Measurements from ENCODE around the gene COL27A1. TPM values are rescaled to one million over a fixed set of nuclear protein-coding genes. Genes with fewer than 3 reads are reported as not detected.

COL27A1 gene
- total and polyA plus RNA-seq, 7 donors = 1.4 to 13.3 (median 4.3) TPM

GRCh38 chr9:114166614-114167572 is 11.6 kb downstream of the COL27A1 start:
- Histone ChIP-seq H3K4me3 (no peak overlapping the region), H3K4me1 (peaks cover 0 to 23% (median 14%) of the 10 kb centered on the region in 4 donors), H3K9me3 (no peaks in the 10 kb centered on the region), H3K36me3 (no peaks in the 10 kb centered on the region), H3K27me3 (no peaks in the 10 kb centered on the region), H3K27ac (no peak overlapping the region)
- TF ChIP-seq POLR2AphosphoS5 (IDR thresholded peaks at IDR 0.05) (no peak), EP300 (IDR thresholded peaks at IDR 0.05) (no peak), POLR2A (IDR thresholded peaks at IDR 0.05) (no peak), CTCF (IDR thresholded peaks at IDR 0.05) (no peak)
- 82 to 83% methylated on average over 8 of the region's 8 CpGs for WGBS, 2 donors
- intact Hi-C loops (cut with DNase I) = no loop called here
- no peak for DNase-seq

DNA sequence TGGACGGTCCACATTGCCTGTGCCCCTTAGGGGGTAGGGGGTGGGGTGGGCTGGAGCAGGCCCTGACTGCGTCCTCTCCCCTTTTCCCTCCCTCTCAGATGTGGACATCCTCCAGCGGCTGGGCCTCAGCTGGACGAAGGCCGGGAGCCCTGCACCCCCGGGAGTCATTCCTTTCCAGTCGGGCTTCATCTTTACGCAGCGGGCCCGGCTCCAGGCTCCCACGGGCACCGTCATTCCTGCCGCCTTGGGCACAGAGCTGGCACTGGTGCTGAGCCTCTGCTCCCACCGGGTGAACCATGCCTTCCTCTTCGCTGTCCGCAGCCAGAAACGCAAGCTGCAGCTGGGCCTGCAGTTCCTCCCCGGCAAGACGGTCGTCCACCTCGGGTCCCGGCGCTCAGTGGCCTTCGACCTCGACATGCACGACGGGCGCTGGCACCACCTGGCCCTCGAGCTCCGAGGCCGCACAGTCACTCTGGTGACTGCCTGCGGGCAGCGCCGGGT is 12.3 kb downstream of the COL27A1 start:
- peaks cover 0 to 26% (median 17%) of the 10 kb centered on the region in 4 donors for H3K4me1 ChIP-seq
- H3K9me3 ChIP-seq = no peaks in the 10 kb centered on the region
- H3K27ac ChIP-seq = no peak overlapping the region
- H3K4me3 ChIP-seq = no peak overlapping the region
- DNase-seq = no peak
- WGBS, 2 donors = 87 to 90% methylated on average over 34 of the region's 34 CpGs
- intact Hi-C loops (cut with DNase I) = no loop called here
- H3K36me3 ChIP-seq = no peaks in the 10 kb centered on the region
- TF ChIP-seq POLR2AphosphoS5 (IDR thresholded peaks at IDR 0.05) (no peak), CTCF (IDR thresholded peaks at IDR 0.05) (no peak)
- no peaks in the 10 kb centered on the region for H3K27me3 ChIP-seq

DNA sequence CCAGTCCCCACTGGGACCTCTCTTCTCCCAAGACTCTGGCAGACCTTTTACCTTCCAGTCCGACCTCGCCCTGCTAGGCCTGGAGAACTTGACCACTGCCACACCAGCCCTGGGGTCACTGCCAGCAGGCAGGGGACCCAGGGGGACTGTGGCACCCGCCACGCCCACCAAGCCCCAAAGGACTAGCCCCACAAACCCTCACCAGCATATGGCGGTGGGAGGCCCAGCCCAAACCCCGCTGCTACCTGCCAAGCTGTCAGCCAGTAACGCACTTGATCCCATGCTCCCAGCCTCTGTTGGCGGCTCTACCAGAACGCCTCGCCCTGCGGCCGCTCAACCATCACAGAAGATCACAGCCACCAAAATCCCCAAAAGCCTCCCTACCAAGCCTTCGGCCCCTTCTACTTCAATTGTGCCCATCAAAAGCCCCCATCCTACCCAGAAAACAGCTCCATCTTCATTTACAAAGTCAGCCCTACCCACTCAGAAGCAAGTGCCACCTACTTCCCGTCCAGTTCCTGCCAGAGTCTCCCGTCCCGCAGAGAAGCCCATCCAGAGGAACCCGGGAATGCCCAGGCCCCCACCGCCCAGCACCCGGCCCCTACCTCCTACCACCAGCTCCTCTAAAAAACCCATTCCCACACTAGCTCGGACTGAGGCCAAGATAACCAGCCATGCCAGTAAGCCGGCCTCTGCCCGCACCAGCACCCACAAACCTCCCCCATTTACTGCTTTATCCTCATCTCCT is 13.1 kb downstream of the COL27A1 start:
- TF ChIP-seq POLR2A (IDR thresholded peaks at IDR 0.05) (no peak), CTCF (IDR thresholded peaks at IDR 0.05) (no peak), POLR2AphosphoS5 (IDR thresholded peaks at IDR 0.05) (no peak), EP300 (IDR thresholded peaks at IDR 0.05) (no peak)
- Histone ChIP-seq H3K27ac (no peak overlapping the region), H3K27me3 (no peaks in the 10 kb centered on the region), H3K4me3 (no peak overlapping the region), H3K9me3 (no peaks in the 10 kb centered on the region), H3K4me1 (peaks cover 0 to 26% (median 18%) of the 10 kb centered on the region in 4 donors), H3K36me3 (no peaks in the 10 kb centered on the region)
- no peak for DNase-seq
- intact Hi-C loops (cut with DNase I) = no loop called here
- 89 to 93% methylated on average over 22 of the region's 22 CpGs for WGBS, 2 donors

DNA sequence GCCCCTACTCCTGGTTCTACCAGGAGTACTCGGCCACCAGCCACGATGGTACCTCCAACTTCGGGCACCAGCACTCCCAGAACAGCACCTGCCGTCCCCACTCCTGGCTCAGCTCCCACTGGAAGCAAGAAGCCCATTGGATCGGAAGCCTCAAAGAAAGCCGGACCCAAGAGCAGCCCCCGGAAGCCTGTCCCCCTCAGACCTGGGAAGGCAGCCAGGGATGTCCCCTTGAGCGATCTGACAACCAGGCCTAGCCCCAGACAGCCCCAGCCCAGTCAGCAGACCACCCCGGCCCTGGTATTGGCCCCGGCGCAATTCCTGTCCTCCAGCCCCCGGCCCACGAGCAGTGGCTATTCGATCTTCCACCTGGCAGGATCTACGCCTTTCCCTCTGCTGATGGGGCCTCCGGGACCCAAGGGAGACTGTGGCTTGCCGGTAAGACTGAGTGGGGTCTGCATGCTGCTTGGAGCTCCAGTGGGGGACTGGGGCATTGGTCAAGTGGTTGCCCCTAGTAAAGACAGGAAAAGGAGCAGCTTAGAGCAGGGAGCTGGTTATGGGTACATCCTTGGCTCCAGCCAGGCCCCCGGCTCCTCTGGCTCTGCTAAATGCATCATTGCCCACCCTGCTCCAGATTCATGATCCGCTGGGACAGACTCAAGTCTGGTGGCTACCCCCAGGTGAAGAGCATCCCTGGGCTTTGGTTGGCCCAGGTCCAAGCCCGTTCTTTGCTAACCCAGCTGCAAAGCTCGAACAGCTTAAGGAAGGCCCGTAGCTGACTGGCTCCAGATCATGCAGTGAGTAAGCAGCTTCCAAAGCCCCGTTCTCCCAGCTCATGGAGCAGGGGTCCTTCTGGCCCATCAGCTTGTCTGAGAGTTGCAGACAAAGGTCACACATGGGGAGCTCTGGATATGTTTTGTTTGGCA is 14.0 kb downstream of the COL27A1 start:
- Histone ChIP-seq H3K36me3 (no peaks in the 10 kb centered on the region), H3K4me1 (peaks cover 0 to 28% (median 17%) of the 10 kb centered on the region in 4 donors), H3K27ac (no peak overlapping the region), H3K4me3 (no peak overlapping the region), H3K9me3 (no peaks in the 10 kb centered on the region), H3K27me3 (no peaks in the 10 kb centered on the region)
- DNase-seq = no peak
- 83 to 86% methylated on average over 23 of the region's 23 CpGs for WGBS, 2 donors
- intact Hi-C loops (cut with DNase I) = no loop called here
- TF ChIP-seq POLR2AphosphoS5 (IDR thresholded peaks at IDR 0.05) (no peak), EP300 (IDR thresholded peaks at IDR 0.05) (no peak), POLR2A (IDR thresholded peaks at IDR 0.05) (no peak), CTCF (IDR thresholded peaks at IDR 0.05) (no peak)
